NCI-H146 treated with DMSO at 0.1 percent for 48 hours (cell line): ENCODE measurements around the gene GPRC5C.
A peak's percentile ranks its signal among the peaks of the same experiment; 100 is the strongest.

Experiments
- DNase-seq: peaks from one replicate; lab custom pipeline; 2025; ENCODE audit not compliant: unreplicated experiment; lab: John Stamatoyannopoulos, UW

Gene GPRC5C

GRCh38 chr17:74450231-74450630 is 18.3 kb downstream of the GPRC5C start:
- DNase-seq = no peak

GRCh38 chr17:74450925-74451403 is 19.1 kb downstream of the GPRC5C start:
- DNase-seq = no peak

GRCh38 chr17:74451557-74451956 is 19.7 kb downstream of the GPRC5C start:
- DNase-seq = no peak

GRCh38 chr17:74452033-74452840 is 20.3 kb downstream of the GPRC5C start:
- DNase-seq = no peak

- no peak for DNase-seq
Observed at GRCh38 chr17:74452841-74453661, 21.2 kb downstream of the GPRC5C start.

GRCh38 chr17:74453665-74454196 is 21.8 kb downstream of the GPRC5C start:
- no peak for DNase-seq

- peak; percentile 21 for DNase-seq
Observed at GRCh38 chr17:74454197-74455024, 22.5 kb downstream of the GPRC5C start.

- no peak for DNase-seq
Observed at GRCh38 chr17:74455025-74455545, 23.2 kb downstream of the GPRC5C start.

- DNase-seq = no peak
Observed at GRCh38 chr17:74455821-74456220, 23.9 kb downstream of the GPRC5C start.

- no peak for DNase-seq
Observed at GRCh38 chr17:74457146-74457819, 25.4 kb downstream of the GPRC5C start.

DNA sequence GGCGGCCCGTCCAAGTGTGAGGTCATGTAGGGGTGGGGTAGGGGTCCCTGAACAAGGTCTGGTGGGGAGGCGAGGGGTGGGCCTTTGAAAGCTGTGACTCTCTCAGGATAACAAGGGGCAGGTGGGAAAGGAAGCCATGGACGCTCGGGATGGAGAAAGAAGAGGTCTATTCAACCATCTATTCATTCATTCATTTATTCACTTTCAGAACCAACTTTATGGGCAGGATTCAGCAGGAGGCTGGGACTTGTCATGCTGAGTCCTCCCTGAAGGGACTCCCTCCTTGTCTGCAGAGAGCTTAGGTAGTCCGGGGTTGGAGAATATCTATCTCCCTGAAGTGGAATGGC is 25.9 kb downstream of the GPRC5C start:
- DNase-seq = no peak

- no peak for DNase-seq
Observed at GRCh38 chr17:74458835-74459234, 26.9 kb downstream of the GPRC5C start.

GRCh38 chr17:74459622-74460021 is 27.7 kb downstream of the GPRC5C start:
- no peak for DNase-seq

- no peak for DNase-seq
Observed at GRCh38 chr17:74460241-74460640, 28.4 kb downstream of the GPRC5C start.

- DNase-seq = no peak
Observed at GRCh38 chr17:74460996-74461395, 29.1 kb downstream of the GPRC5C start.

DNA sequence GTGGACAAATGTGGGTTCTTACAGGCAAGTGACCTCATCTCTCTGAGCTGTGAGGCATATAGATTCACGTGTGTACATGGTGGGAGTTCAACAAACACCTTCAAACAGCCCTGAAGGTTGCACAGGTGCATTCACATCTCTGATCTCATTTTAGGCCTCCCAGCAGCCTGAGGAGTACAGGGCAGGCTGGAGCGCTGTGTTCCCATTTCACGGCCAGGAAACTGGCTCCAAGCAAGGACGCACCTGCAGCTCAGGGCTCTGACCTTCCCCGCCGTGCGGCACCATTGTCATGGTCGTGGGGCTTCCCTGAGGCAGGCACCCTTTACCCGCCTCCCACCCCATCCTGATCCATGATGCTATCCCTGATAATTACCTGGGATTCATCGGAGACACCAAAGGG is 29.7 kb downstream of the GPRC5C start:
- no peak for DNase-seq

- no peak for DNase-seq
Observed at GRCh38 chr17:74464730-74465377, 33.0 kb downstream of the GPRC5C start.

DNA sequence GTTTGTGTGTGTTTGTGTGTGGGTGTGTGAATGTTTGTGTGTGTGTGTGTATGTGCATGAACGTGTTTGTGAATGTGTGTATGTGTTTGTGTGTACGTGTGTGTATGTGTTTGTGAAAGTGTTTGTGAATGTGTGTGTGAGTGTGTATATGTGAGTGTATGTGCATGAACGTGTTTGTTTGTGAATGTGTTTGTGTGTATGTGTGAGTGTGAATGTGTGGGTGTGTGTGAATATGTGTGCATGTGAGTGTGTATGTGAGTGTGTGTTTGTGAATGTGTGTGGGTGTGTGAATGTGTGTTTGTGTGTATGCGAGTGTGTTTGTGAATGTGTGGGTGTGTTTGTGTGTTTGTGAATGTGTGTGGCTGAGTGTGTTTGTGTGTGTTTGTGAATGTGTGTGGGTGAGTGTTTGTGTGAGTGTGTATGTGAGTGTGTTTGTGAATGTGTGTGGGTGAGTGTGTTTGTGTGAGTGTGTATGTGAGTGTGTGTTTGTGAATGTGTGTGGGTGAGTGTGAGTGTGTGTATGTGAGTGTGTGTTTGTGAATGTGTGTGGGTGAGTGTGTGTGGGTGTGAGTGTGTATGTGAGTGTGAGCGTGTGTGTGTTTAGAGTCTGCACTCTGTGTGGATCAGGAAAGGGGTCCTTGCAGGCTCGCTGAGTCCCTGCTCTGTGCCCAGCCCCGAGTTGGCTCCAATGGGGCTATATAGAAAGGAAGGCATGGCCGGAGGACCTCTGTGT is 33.7 kb downstream of the GPRC5C start:
- DNase-seq = no peak
